GM18508 (cell line): ENCODE measurements around the gene GFOD2.
"Not testable (repeated sequence)": the region's sequence is repeated elsewhere in the genome, so short reads cannot be mapped to it uniquely, and the experiment has no call there.

ENCODE experiments used
- ATAC-seq: cut with Tn5 transposase; IDR thresholded peaks from one replicate; pipeline ENCODE4 v1.9.1; 2021; ENCODE audit warnings: moderate number of reproducible peaks; ENCODE audit not compliant: insufficient read depth, unreplicated experiment

The GFOD2 gene, protein sequence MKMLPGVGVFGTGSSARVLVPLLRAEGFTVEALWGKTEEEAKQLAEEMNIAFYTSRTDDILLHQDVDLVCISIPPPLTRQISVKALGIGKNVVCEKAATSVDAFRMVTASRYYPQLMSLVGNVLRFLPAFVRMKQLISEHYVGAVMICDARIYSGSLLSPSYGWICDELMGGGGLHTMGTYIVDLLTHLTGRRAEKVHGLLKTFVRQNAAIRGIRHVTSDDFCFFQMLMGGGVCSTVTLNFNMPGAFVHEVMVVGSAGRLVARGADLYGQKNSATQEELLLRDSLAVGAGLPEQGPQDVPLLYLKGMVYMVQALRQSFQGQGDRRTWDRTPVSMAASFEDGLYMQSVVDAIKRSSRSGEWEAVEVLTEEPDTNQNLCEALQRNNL

GRCh38 chr16:67719048-67719777 lies at the start of gene GFOD2:
GFOD2 (minus strand) TSS chr16:67719316; CDS start chr16:67685715, 33,601 bp downstream.
- peak; percentile 63 for ATAC-seq

GRCh38 chr16:67767953-67768352 lies 48.8 kb upstream of the GFOD2 start:
- no peak for ATAC-seq

GRCh38 chr16:67766291-67766690 lies 47.2 kb upstream of the GFOD2 start:
- no peak for ATAC-seq

GRCh38 chr16:67764158-67764667 lies 45.1 kb upstream of the GFOD2 start:
- no peak for ATAC-seq

DNA sequence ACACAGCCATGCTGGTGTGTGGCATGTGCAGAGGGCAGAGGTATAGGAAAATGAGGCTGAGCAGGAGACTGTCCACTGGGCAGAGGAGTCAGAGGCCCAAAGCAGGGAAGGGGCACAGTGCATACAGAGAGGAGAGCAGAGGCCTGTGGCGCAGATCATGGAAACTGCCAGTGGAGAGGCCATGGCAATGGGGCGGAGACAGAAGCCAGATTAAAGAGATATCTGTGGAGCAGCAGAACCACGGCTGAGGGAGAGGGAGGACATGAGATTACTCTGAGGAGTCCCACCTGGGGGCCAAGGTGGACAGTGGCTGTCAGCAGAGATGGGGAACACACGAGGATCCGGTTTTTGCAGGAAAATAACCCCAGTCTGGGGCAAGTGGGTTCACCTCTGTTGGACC lies 44.0 kb upstream of the GFOD2 start:
- no peak for ATAC-seq

- no peak for ATAC-seq
Observed at GRCh38 chr16:67762385-67762784, 43.3 kb upstream of the GFOD2 start.

DNA sequence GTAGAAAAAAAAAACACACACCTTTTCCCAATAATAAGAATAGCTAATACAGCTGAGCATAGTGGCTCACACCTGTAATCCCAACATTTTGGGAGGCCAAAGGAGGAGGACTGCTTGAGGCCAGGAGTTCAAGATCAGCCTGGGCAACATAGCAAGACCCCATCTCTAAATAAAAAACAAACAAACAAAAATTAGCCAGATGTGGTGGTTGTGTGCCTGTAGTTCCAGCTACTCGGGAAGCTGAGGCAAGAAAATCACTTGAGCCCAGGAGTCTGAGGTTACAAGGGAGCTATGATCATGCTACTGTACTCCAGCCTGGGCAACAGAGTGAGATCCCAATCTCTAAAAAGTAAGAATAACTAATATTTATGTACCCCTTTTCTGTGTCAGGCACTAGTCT lies 42.8 kb upstream of the GFOD2 start:
- no peak for ATAC-seq

DNA sequence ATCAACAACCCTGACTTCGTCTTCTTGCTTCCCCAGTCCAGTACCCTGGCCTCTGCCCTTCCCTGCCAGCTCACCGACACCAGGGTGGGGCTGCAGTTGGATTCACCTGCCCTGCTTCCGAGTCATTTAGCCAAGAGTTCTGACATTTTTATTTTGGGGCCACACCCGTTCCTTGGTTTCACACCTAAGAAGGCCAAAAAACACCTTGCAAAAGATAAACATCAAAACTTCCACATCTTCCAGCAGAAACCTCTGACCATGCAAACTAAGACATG lies 41.8 kb upstream of the GFOD2 start:
- ATAC-seq, result no peak

DNA sequence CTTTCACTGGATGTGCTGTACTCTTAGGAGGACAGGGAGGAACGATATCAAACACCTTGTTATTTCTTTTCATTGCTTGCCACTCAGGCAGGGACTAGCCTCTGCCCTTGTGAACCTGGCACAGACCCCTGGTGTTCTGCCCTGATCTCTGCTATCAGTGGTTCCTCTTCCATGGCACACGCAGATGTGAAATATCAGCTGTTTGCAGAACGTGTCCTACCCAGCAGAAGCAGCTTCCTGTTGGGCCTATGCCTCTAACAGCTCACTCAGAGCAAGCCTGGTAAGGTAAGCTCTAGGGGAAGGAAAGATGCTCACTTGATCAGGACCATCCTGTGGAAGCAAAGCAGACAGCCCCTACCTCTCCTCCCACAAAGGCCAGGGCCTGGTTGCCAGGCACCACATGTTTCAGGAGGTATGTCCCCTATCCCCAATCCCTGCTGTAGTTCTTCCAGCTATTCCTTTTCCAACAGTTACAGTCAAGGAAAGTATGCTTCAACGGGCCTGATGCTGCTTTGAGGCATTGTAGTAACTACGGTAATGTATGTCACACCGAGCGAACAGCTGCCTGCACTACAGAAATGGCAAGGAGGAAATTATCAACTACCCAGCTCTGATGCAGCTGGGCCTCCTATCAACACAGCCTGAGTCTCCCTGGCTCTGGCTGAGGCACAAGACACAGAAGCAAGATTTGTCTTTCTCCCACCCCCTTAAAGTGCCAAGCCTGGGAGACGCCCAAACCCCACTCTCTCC lies 41.3 kb upstream of the GFOD2 start:
- ATAC-seq, result no peak

DNA sequence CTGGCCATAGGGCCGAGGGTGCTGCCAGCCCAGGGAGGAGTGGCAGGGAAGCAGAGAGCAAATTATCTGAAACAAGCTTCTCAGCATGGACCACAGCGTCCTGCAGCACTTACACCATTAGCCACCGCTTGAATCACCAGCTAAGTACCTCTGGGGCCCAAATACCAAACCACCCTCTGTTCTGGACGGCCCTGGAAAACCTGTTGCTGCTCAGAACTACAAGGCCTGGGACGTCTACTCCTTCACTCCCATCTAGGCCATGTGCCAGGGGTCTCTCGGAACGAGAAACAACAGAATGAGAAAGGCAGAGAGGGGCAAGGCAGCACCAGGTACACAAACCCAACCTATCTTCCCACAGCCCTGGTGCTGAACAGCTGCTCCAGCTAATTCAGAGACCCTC lies 39.9 kb upstream of the GFOD2 start:
- ATAC-seq, result no peak

- no peak for ATAC-seq
Observed at GRCh38 chr16:67758006-67758405, 38.9 kb upstream of the GFOD2 start.

- no peak for ATAC-seq
Observed at GRCh38 chr16:67752641-67753040, 33.5 kb upstream of the GFOD2 start.

- ATAC-seq, result not testable (repeated sequence)
Observed at GRCh38 chr16:67751331-67751730, 32.2 kb upstream of the GFOD2 start.

GRCh38 chr16:67750466-67750865 lies 31.4 kb upstream of the GFOD2 start:
- no peak for ATAC-seq

- no peak for ATAC-seq
Observed at GRCh38 chr16:67749436-67750078, 30.4 kb upstream of the GFOD2 start.

DNA sequence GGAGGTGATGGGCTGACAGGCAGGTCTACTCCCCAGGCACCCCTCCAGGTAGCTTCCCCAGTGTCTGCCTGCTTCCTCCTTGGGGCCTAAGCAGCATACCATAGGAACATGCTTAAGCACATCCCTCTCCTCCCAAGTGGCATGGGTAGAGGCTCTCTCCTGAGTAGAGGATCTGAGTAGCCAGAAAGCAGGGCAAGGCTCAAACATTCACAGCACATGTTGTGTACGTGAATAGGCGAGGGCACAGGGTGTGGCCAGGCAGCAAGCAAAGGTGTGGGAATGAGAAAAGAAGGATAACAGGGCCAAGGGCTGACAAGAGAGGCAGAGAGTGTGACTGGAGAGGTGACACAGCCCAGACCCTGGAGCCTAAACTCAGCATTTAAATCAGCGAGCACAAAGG lies 29.7 kb upstream of the GFOD2 start:
- no peak for ATAC-seq

DNA sequence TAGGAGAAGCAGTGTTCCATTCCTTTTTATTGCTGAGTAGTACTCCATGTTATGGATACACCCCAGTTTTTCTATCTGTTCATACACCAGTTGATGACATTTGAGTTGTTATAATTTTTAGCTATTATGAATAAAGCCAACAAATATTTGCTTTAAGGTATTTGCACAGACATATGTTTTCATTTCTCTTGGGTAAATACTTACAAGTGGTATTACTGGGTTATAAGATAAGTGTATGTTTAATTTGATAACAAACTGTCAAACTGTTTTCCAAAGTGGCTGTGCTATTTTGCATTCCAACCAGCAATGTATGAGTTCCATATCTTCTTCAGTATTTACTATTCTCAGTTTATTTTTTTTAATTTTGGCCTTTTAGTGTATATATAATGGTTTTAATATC lies 27.7 kb upstream of the GFOD2 start:
- no peak for ATAC-seq

DNA sequence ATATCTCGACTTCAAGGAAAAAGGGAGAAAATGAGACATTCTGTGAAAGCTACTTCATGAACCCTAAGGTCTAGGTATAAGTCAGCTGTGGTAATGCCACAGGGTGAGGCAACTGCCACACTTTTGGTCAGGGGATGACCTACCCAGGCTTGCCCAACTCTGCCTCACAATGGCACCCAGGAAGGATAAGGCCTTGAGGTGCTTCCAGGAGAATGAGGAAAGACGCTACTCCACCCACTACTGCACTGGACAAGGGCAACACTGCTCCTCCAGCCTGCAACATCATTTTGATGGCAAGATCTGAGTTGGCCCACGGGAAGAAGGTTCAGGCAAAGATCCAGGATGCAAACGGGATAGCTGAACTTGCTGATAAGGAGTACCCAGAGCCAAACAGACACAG lies 22.0 kb upstream of the GFOD2 start:
- ATAC-seq, result no peak

GRCh38 chr16:67740391-67740790 lies 21.3 kb upstream of the GFOD2 start:
- ATAC-seq, result no peak

DNA sequence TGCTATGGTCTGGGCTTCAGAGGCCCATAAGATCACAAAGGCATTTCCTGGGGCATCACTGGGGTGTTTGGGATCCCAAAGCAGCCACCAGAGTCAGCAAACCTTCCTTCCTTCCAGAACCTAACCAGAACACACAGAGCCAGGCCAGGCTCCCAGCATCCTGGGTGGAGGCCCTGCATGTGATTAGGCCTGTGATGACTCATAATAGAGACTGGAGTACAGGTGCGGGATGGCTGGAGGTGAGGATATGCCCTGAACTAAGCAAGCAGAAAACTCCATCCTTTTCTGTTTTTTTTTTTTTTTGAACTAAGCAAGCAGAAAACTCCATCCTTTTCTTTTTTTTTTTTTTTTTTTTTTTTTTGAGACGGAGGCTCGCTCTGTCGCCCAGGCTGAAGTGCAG lies 17.7 kb upstream of the GFOD2 start:
- no peak for ATAC-seq
